Stimulated activated effector memory CD8-positive, alpha-beta T cell treated with anti-CD3 and anti-CD28 coated beads, Interleukin-12 subunit alpha, Interleukin-12 subunit beta, amount 100 ng/mL, for 72 hours (primary cell): ENCODE measurements around the gene DISP3.

Source experiments
- ATAC-seq: fragments of 150-1000 bp; cut with Tn5 transposase; 2 replicates; pipeline ENCODE4 v1.10.0; 2021
- DNase-seq, 2 donors: peaks; one replicate each; pipeline ENCODE4 v3.0.0; 2021 to 2022; ENCODE audit warnings: low spot score in 2 of 2
- H3K27ac Mint-ChIP-seq: one replicate; pipeline ENCODE4 v1.8.0; 2022; ENCODE audit warnings: mild to moderate bottlenecking, mixed read lengths
- H3K36me3 Mint-ChIP-seq: one replicate; pipeline ENCODE4 v1.8.0; 2022; ENCODE audit warnings: mild to moderate bottlenecking, mixed read lengths
- H3K4me1 Mint-ChIP-seq: one replicate; pipeline ENCODE4 v1.8.0; 2022; ENCODE audit warnings: mixed read lengths
- H3K4me3 Mint-ChIP-seq: one replicate; pipeline ENCODE4 v1.8.0; 2022; ENCODE audit warnings: mild to moderate bottlenecking, mixed read lengths
- H3K9me3 Mint-ChIP-seq: one replicate; pipeline ENCODE4 v1.8.0; 2022; ENCODE audit warnings: mixed read lengths

DISP3 gene

GRCh38 chr1:11524465-11525150 lies 45.7 kb downstream of the DISP3 start:
- no peaks in the 10 kb centered on the region for H3K36me3 Mint-ChIP-seq
- H3K4me3 Mint-ChIP-seq, result no peak overlapping the region
- ATAC-seq, result no peak
- no peak for DNase-seq
- H3K4me1 Mint-ChIP-seq, result no peaks in the 10 kb centered on the region
- H3K9me3 Mint-ChIP-seq, result no peaks in the 10 kb centered on the region
- H3K27ac Mint-ChIP-seq, result no peak overlapping the region

DNA sequence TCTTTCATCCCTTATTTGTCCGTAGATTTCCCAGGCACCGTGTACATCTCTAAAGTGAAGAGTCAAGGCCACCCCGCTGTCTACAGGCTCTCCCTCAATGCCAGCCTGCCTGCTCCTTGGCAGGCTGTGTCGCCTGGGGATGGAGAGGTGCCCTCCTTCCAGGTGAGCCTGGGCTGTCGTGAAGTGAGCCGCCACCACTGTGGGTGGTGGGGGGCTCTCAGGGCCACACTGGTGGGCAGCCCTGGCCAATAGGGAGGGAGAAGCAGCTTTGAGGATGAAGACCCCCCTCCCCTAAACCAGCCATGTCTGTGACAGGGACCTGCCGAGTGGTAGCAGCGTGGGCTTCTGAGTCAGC lies 46.2 kb downstream of the DISP3 start:
- ATAC-seq (no peak), DNase-seq (no peak)
- no peaks in the 10 kb centered on the region for H3K4me1 Mint-ChIP-seq
- H3K36me3 Mint-ChIP-seq, result no peaks in the 10 kb centered on the region
- H3K9me3 Mint-ChIP-seq, result no peaks in the 10 kb centered on the region
- H3K27ac Mint-ChIP-seq, result no peak overlapping the region
- H3K4me3 Mint-ChIP-seq, result no peak overlapping the region

- H3K4me3 Mint-ChIP-seq, result no peak overlapping the region
- H3K4me1 Mint-ChIP-seq, result no peaks in the 10 kb centered on the region
- ATAC-seq, result no peak
- DNase-seq, result no peak
- no peaks in the 10 kb centered on the region for H3K36me3 Mint-ChIP-seq
- H3K9me3 Mint-ChIP-seq, result no peaks in the 10 kb centered on the region
- no peak overlapping the region for H3K27ac Mint-ChIP-seq
Observed at GRCh38 chr1:11525516-11525915, 46.6 kb downstream of the DISP3 start.

DNA sequence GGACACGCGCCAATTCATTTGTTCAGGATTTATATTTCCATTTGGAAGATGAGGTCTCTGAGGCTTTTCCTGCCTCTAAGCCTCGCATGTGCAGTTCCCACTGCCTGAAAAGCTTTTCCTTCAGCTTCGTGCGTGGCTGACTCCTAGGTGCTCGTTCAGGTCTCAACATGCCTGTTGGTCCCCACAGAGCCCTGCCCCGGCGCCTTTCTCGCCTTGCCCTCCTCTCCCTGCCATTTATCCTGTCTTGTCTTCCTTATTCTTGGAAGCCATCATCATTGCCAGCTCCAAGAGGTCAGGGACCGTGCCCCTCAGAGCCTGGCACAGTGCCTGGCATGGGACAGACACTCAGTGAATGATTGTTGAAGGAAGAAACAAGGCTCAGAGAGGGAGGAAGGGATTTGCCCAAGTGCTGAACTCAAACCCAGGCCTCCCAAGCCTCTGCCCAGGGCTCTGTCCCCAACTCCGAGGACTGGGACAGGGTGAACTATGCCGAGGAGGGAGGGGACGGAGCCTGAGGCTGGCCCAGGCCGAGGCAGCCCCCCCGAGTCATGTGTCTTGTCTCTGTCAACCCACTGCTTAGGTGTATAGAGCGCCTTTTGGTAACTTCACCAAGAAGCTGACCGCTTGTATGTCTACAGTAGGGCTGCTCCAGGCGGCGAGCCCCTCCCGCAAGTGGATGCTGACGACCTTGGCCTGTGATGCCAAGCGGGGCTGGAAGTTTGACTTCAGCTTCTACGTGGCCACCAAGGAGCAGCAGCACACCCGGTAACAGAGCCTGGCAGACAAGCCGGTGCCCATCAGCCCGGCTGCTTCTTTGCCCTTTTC lies 47.3 kb downstream of the DISP3 start:
- Mint-ChIP-seq H3K4me3 (no peak overlapping the region), H3K36me3 (no peaks in the 10 kb centered on the region), H3K4me1 (no peaks in the 10 kb centered on the region), H3K9me3 (no peaks in the 10 kb centered on the region), H3K27ac (no peak overlapping the region)
- no peak for ATAC-seq
- DNase-seq, result no peak

GRCh38 chr1:11527541-11528452 lies 48.8 kb downstream of the DISP3 start:
- Mint-ChIP-seq H3K9me3 (no peaks in the 10 kb centered on the region), H3K36me3 (no peaks in the 10 kb centered on the region), H3K4me1 (no peaks in the 10 kb centered on the region), H3K4me3 (no peak overlapping the region), H3K27ac (no peak overlapping the region)
- ATAC-seq (no peak), DNase-seq (no peak)

DNA sequence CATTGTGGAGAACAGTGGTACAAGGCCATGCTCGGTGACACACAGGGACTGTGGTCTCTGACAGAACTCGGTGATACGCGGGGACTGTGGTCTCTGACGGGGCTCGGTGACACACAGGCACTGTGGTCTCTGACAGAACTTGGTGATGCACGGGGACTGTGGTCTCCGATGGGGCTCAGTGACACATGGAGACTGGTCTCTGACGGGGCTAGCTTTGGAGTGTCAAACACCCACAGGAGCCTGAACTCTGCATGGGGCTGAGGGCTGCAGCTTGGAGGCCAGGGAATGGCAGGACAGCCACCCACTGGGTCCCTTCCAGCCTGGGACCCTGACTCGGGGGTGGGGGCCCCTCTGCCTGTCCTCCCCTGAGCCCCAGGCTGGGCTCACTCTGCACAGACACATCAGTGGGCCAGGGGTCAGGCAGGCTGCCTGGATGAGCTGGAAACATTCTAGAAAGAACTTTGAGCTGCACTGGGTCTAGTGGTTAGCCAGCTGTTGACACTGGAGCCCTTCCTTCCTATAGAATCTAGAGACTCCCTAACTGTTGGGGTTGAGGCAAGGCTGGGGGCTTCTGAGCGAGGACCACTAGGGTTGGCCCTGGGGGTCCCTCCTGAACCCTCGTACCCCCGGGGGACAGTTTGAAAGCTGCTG lies 49.8 kb downstream of the DISP3 start:
- DNase-seq (no peak), ATAC-seq (peak; percentile 77)
- no peak overlapping the region for H3K4me3 Mint-ChIP-seq
- H3K4me1 Mint-ChIP-seq, result no peaks in the 10 kb centered on the region
- H3K27ac Mint-ChIP-seq, result no peak overlapping the region
- H3K9me3 Mint-ChIP-seq, result no peaks in the 10 kb centered on the region
- no peaks in the 10 kb centered on the region for H3K36me3 Mint-ChIP-seq

DNA sequence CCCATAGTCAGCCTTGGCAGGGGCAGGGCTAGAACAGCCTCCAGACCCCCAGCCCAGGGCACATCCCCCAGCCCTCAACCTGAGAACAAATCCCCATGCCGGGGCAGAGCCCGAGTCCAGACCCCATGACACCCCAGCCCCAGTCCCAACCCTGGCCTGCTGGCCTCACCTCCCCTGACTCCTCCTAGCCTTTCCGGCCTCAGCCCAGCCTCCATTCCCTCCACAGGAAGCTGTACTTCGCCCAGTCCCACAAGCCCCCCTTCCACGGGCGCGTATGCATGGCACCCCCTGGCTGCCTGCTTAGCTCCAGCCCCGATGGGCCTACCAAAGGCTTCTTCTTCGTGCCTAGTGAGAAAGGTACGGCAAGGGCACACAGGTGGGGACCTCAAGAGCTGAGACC lies 50.4 kb downstream of the DISP3 start:
- H3K4me1 Mint-ChIP-seq, result no peaks in the 10 kb centered on the region
- DNase-seq (no peak), ATAC-seq (no peak)
- H3K27ac Mint-ChIP-seq, result no peak overlapping the region
- H3K36me3 Mint-ChIP-seq, result no peaks in the 10 kb centered on the region
- H3K9me3 Mint-ChIP-seq, result no peaks in the 10 kb centered on the region
- H3K4me3 Mint-ChIP-seq, result no peak overlapping the region

GRCh38 chr1:11529763-11530730 lies 51.1 kb downstream of the DISP3 start:
- DNase-seq, result no peak
- no peak for ATAC-seq
- no peaks in the 10 kb centered on the region for H3K9me3 Mint-ChIP-seq
- H3K4me1 Mint-ChIP-seq, result no peaks in the 10 kb centered on the region
- H3K27ac Mint-ChIP-seq, result no peak overlapping the region
- H3K36me3 Mint-ChIP-seq, result no peaks in the 10 kb centered on the region
- no peak overlapping the region for H3K4me3 Mint-ChIP-seq

DNA sequence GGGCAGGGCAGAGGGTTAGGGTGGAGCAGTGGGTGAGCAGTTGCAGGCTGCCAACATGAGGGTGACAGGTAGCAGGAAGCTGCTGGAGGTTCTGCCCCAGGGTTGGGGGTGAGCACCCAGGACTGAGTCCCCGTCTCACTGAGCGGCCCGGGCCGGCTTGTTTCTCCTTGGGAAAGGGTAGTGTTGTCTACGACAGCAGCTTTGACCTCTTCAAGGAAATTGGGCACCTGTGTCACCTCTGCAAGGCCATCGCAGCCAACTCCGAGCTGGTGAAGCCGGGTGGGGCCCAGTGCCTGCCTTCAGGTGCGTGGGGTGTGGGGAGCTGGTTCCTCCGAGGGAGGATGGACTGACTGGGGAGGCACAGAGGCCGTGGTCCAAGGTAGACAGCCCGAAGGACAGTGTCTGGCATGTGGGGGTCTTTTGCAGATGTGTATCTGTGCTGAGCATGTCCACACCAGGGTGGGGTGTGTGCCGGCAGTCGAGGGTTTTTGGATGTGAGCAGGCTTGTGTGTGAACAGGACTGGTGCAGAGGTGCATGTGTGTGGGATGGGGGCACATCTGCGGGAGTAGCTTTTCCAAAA lies 51.9 kb downstream of the DISP3 start:
- no peak overlapping the region for H3K4me3 Mint-ChIP-seq
- H3K9me3 Mint-ChIP-seq, result no peaks in the 10 kb centered on the region
- no peaks in the 10 kb centered on the region for H3K36me3 Mint-ChIP-seq
- H3K4me1 Mint-ChIP-seq, result no peaks in the 10 kb centered on the region
- DNase-seq, result no peak
- ATAC-seq, result no peak
- H3K27ac Mint-ChIP-seq, result no peak overlapping the region

GRCh38 chr1:11531314-11531870 lies 52.4 kb downstream of the DISP3 start:
- Mint-ChIP-seq H3K9me3 (no peaks in the 10 kb centered on the region), H3K27ac (no peak overlapping the region), H3K4me1 (no peaks in the 10 kb centered on the region), H3K36me3 (no peaks in the 10 kb centered on the region), H3K4me3 (no peak overlapping the region)
- no peak for DNase-seq
- no peak for ATAC-seq

GRCh38 chr1:11531943-11532342 lies 53.0 kb downstream of the DISP3 start:
- ATAC-seq (no peak), DNase-seq (no peak)
- H3K27ac Mint-ChIP-seq, result no peak overlapping the region
- H3K9me3 Mint-ChIP-seq, result no peaks in the 10 kb centered on the region
- H3K36me3 Mint-ChIP-seq, result no peaks in the 10 kb centered on the region
- H3K4me1 Mint-ChIP-seq, result no peaks in the 10 kb centered on the region
- H3K4me3 Mint-ChIP-seq, result no peak overlapping the region

- ATAC-seq, result no peak
Observed at GRCh38 chr1:11533790-11534787, 55.1 kb downstream of the DISP3 start.

DNA sequence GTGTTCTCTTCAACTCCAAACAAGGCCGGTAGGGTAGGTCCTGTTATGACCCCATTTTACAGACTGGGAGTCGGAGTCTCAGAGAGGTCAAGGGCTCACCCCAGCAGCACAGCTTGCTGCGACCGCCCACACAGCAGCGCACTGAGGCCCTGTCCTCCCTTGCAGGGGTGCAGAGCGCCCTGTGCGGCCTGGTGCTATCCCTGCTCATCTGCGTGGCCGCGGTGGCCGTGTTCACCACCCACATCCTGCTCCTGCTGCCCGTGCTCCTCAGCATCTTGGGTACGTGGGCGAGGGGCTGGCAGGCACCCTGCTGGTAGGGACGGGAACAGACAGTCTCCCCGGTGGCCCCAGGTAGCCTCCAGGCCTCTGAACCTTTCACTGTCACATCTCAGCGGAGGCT lies 55.9 kb downstream of the DISP3 start:
- Mint-ChIP-seq H3K4me1 (no peaks in the 10 kb centered on the region), H3K27ac (no peak overlapping the region), H3K4me3 (no peak overlapping the region), H3K36me3 (no peaks in the 10 kb centered on the region), H3K9me3 (no peaks in the 10 kb centered on the region)
- DNase-seq (no peak), ATAC-seq (no peak)

More at GRCh38 chr1:11533790-11534787, 55.1 kb downstream of the DISP3 start:
- H3K4me1 Mint-ChIP-seq, result no peaks in the 10 kb centered on the region
- H3K36me3 Mint-ChIP-seq, result no peaks in the 10 kb centered on the region
- H3K4me3 Mint-ChIP-seq, result no peak overlapping the region
- no peak for DNase-seq
- H3K27ac Mint-ChIP-seq, result no peak overlapping the region
- no peaks in the 10 kb centered on the region for H3K9me3 Mint-ChIP-seq
